MCF 10A (cell line): Measurements from ENCODE around the gene FKBP6. TPM values are rescaled to one million over a fixed set of nuclear protein-coding genes. Genes with fewer than 3 reads are reported as not detected.
"Not testable (repeated sequence)": the region's sequence is repeated elsewhere in the genome, so short reads cannot be mapped to it uniquely, and the experiment has no call there.

Source experiments
- BruUV-seq: library from RNA; stranded (reverse); fragments of 400-500 nt; replicated peaks from 2 replicates; lab custom pipeline; 2021; lab: Mats Ljungman, UMichigan
- CTCF ChIA-PET: fragments of 300-600 bp; sonication (Branson Sonifier 250); formaldehyde crosslinking; extraction: SDS; loops from one replicate; lab custom pipeline; 2021; ENCODE audit warnings: antibody characterized with exemption, inconsistent platforms; lab: Yijun Ruan, JAX
- POLR2A ChIA-PET: fragments of 300-600, 350-650 bp; sonication (Branson Sonifier 250); formaldehyde crosslinking; extraction: SDS; loops from one replicate; lab custom pipeline; 2020; ENCODE audit warnings: antibody characterized with exemption, inconsistent platforms; lab: Yijun Ruan, JAX
- DNase-seq: peaks from one replicate; pipeline ENCODE4 v3.0.0-alpha.2; 2018; ENCODE audit not compliant: unreplicated experiment
- H3K27ac Mint-ChIP-seq: one replicate; pipeline ENCODE4 v1.8.0; 2022; ENCODE audit warnings: mild to moderate bottlenecking, low read depth, mixed read lengths; ENCODE audit not compliant: unreplicated experiment
- H3K27me3 Mint-ChIP-seq: one replicate; pipeline ENCODE4 v1.8.0; 2022; ENCODE audit warnings: mixed read lengths; ENCODE audit not compliant: insufficient read depth, unreplicated experiment
- H3K36me3 Mint-ChIP-seq: one replicate; pipeline ENCODE4 v1.8.0; 2022; ENCODE audit warnings: mild to moderate bottlenecking, moderate library complexity, mixed read lengths; ENCODE audit not compliant: insufficient read depth, unreplicated experiment
- H3K4me1 Mint-ChIP-seq: one replicate; pipeline ENCODE4 v1.8.0; 2022; ENCODE audit warnings: mixed read lengths; ENCODE audit not compliant: insufficient read depth, unreplicated experiment
- H3K4me3 Mint-ChIP-seq: one replicate; pipeline ENCODE4 v1.8.0; 2022; ENCODE audit warnings: mild to moderate bottlenecking, moderate library complexity, mixed read lengths; ENCODE audit not compliant: unreplicated experiment
- H3K9me3 Mint-ChIP-seq: one replicate; pipeline ENCODE4 v1.8.0; 2022; ENCODE audit warnings: mixed read lengths; ENCODE audit not compliant: unreplicated experiment
- CTCF ChIP-seq: fragments of 200-600 bp; IDR thresholded peaks from one replicate; pipeline ENCODE4 v1.8.0; 2022; ENCODE audit warnings: antibody characterized with exemption, mild to moderate bottlenecking; ENCODE audit not compliant: unreplicated experiment
- intact Hi-C: fragments of 100-400 bp; cut with micrococcal nuclease; formaldehyde crosslinking; loops from 2 replicates; pipeline ENCODE4 v1.14.1; 2022
- total RNA-seq: library from RNA; stranded (reverse); gene quantifications from 2 replicates; pipeline ENCODE4 v1.2.3, GENCODE V29; 2022

The FKBP6 gene
- total RNA-seq, 1 experiment from 2014 or later: not detected

DNA sequence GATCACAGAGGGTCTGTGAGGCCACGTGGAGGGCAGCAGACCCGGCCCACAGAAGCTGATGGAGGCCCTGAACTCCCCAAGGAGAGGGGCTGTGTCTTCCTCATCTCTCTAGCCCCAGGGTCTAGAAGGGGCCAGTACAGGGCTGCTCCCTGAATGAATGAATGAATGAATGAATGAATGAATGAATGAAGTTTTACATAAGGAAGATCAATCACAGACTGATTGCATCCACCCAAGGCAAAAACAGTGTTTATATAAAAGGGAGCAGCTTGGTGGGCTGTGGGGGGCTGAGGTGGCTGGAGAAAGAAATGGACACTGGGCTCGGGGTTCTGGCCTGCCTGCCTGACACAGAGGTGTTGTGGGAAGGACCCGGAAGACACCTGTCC, 14.4 kb upstream of the FKBP6 start:
- BruUV-seq: no TSS peak

DNA sequence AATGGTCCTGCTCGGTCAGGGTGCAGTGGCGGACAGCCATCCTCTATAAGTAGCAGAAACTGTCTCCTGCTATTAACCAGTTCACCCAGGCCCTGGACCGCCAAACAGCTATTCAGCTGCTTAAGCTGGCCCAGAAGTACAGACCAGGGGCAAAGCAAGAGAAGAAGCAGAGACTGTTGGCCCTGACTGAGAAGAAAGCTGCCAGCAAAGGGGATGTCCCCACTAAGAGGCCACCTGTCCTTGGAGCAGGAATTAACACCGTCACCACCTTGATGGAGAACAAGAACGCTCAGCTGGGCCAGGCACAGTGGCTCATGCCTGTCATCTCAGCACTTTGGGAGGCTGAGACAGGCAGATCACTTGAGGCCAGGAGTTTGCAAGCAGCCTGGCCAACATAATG, 13.7 kb upstream of the FKBP6 start:
- Mint-ChIP-seq H3K36me3 (no peaks in the 10 kb centered on the region), H3K4me3 (no peak overlapping the region), H3K4me1 (no peaks in the 10 kb centered on the region), H3K27me3 (no peaks in the 10 kb centered on the region), H3K9me3 (no peaks in the 10 kb centered on the region), H3K27ac (no peak overlapping the region)
- BruUV-seq: no TSS peak
- no peak for DNase-seq
- intact Hi-C loops: no loop called here
- CTCF ChIA-PET: interaction anchor here (1.1 kb wide), 1 partner anchor 10 kb away, joined by 5 read pairs; no protein-coding TSS in a partner anchor
- TF ChIP-seq CTCF: no peak
- POLR2A ChIA-PET: no interaction called here

More for the DNA sequence above, 14.4 kb upstream of the FKBP6 start:
- H3K4me3 Mint-ChIP-seq: no peak overlapping the region
- DNase-seq: no peak
- no peaks in the 10 kb centered on the region for H3K27me3 Mint-ChIP-seq
- intact Hi-C loops: no loop called here
- TF ChIP-seq CTCF: no peak
- POLR2A ChIA-PET: no interaction called here
- no peaks in the 10 kb centered on the region for H3K4me1 Mint-ChIP-seq
- no peaks in the 10 kb centered on the region for H3K36me3 Mint-ChIP-seq
- no peaks in the 10 kb centered on the region for H3K9me3 Mint-ChIP-seq
- no peak overlapping the region for H3K27ac Mint-ChIP-seq
- CTCF ChIA-PET: no interaction called here

- no peak overlapping the region for H3K27ac Mint-ChIP-seq
- CTCF ChIA-PET: interaction anchor here (1.1 kb wide), 1 partner anchor 18 kb away, joined by 5 read pairs; no protein-coding TSS in a partner anchor
Observed at GRCh38 chr7:73316521-73316920, 11.4 kb upstream of the FKBP6 start.

DNA sequence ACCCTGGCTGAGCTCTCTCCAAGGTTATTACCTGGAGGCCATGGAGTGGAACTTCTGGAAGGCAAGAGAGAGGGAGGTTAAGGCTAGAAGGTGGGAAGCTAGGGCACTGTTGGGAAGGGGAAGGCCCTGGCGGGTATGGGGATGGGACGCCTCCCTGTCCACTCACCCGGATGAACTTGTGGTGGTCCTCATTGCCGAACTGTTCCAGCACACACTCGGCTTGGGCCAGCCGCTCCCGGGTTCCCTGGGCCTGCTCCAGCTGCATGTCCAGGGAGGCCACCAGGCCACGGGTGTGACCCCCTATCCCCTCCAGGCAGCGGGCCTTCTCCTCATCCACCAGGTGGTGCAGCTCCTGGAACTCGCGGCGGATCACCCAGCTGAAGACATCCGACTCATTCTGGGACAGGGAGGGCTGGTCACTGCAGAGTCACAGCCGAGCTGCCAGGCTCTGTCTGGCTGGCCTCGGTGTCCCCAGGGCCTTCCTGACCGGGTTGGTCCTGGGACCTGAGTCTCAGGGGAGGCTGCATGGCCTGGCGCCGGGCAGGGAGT, 9.2 kb upstream of the FKBP6 start:
- H3K4me3 Mint-ChIP-seq, BruUV-seq, POLR2A ChIA-PET, intact Hi-C loops, H3K4me1 Mint-ChIP-seq, H3K9me3 Mint-ChIP-seq, H3K27ac Mint-ChIP-seq, DNase-seq, H3K36me3 Mint-ChIP-seq: not testable (repeated sequence)
- CTCF ChIA-PET: interaction anchor here (0.6 kb wide), 1 partner anchor 805 kb away, joined by 3 read pairs; no protein-coding TSS in a partner anchor
- peaks cover 11% of the 10 kb centered on the region for H3K27me3 Mint-ChIP-seq

More at GRCh38 chr7:73316521-73316920, 11.4 kb upstream of the FKBP6 start:
- Mint-ChIP-seq H3K4me3 (no peak overlapping the region), H3K27me3 (no peaks in the 10 kb centered on the region), H3K9me3 (no peaks in the 10 kb centered on the region), H3K36me3 (no peaks in the 10 kb centered on the region), H3K4me1 (no peaks in the 10 kb centered on the region)
- TF ChIP-seq CTCF: no peak
- BruUV-seq: no TSS peak
- intact Hi-C loops: no loop called here
- DNase-seq: no peak
- POLR2A ChIA-PET: no interaction called here

GRCh38 chr7:73319541-73319940, 8.4 kb upstream of the FKBP6 start:
- DNase-seq, H3K36me3 Mint-ChIP-seq, intact Hi-C loops, CTCF ChIA-PET, H3K9me3 Mint-ChIP-seq, H3K4me1 Mint-ChIP-seq, BruUV-seq, H3K4me3 Mint-ChIP-seq, POLR2A ChIA-PET, H3K27ac Mint-ChIP-seq: not testable (repeated sequence)
- H3K27me3 Mint-ChIP-seq: peaks cover 11% of the 10 kb centered on the region

DNA sequence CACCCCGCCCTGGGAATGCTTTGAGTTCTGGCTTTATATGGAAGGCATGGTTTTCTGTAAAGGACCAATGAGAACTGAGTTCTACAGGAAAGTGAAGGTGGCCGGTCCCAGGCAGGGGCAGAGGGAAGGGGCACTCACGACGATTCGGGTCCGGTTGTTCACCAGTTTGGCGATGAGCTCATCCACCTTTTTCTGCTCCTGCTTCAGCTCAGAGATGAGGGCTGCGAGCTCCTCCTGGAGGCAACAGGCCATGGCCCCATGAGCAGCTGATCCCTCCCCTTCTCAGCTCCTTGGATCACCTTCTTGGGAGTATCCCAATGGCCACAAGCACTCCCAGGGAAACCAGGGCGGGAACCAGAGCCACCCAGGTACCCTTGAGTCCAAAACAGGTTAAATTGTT, 8.0 kb upstream of the FKBP6 start:
- H3K27ac Mint-ChIP-seq, BruUV-seq, CTCF ChIA-PET, POLR2A ChIA-PET, H3K36me3 Mint-ChIP-seq, H3K4me3 Mint-ChIP-seq, H3K9me3 Mint-ChIP-seq, H3K4me1 Mint-ChIP-seq, DNase-seq: not testable (repeated sequence)
- peaks cover 11% of the 10 kb centered on the region for H3K27me3 Mint-ChIP-seq
- intact Hi-C loops: loop anchor here (5.0 kb wide), 1 partner anchor 132 kb away; no protein-coding TSS in a partner anchor

DNA sequence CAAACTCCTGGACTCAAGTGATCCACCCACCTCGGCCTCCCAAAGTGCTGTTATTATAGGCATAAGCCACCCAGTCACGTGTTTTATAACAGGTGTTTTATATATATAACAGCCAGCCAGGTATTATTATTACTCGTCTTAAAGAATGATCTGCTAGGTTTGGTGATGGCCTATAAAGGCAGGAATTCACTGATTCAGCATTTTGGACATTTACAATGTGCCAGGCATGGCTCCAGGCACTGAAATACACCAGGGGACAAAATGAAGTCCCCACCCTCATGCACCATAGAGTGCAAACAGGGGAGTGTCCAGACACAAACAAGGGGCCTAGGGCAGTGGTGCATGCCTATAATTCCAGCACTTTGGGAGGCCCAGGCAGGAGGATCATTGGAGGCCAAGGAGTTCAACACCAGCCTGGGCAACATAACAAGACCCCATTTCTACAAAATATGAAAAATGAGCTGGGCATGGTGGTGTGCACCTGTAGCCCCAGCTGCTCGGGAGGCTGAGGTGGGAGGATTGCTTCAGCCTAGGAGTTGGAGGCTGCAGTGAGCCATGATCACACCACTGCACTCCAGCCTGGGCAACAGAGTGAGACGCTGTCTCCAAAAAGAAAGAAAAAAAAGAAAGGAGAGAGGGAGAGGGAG, 4.4 kb upstream of the FKBP6 start:
- H3K4me1 Mint-ChIP-seq, DNase-seq, H3K27ac Mint-ChIP-seq, POLR2A ChIA-PET, BruUV-seq, H3K9me3 Mint-ChIP-seq, H3K36me3 Mint-ChIP-seq, H3K4me3 Mint-ChIP-seq: not testable (repeated sequence)
- CTCF ChIA-PET: interaction anchor here (0.5 to 2.0 kb wide), 10 partner anchors 8 to 322 kb away, joined by 3 to 8 read pairs (median 4); no protein-coding TSS in a partner anchor
- intact Hi-C loops: loop anchor here (5.0 kb wide), 1 partner anchor 129 kb away; no protein-coding TSS in a partner anchor
- H3K27me3 Mint-ChIP-seq: peaks cover 11% of the 10 kb centered on the region
